HG03378 (cell line): ENCODE measurements around the gene AKAP12.

Experiments
- ATAC-seq: cut with Tn5 transposase; IDR thresholded peaks from one replicate; pipeline ENCODE4 v1.9.1; 2021; ENCODE audit warnings: mild to moderate bottlenecking, moderate library complexity; ENCODE audit not compliant: unreplicated experiment

Gene AKAP12

DNA sequence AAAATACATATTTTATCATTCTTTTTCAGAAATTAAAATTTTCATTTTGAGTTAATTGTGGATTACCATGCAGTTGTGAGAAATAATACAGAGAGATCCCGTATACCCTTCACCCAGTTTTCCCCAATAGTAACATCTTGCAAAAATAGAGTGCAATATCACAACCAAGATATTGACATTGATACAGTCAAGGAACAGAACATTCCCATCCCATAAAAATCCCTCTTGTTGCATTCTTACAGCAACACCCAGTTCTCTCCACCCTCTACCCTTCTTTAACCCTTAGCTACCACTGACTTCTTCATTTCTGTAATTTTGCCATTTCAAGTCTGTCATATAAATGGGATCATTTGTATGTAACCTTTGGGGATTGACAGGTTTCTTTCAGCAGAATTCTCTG, 6.9 kb upstream of the AKAP12 start:
- ATAC-seq, result no peak

GRCh38 chr6:151233731-151234130, 6.0 kb upstream of the AKAP12 start:
- no peak for ATAC-seq

DNA sequence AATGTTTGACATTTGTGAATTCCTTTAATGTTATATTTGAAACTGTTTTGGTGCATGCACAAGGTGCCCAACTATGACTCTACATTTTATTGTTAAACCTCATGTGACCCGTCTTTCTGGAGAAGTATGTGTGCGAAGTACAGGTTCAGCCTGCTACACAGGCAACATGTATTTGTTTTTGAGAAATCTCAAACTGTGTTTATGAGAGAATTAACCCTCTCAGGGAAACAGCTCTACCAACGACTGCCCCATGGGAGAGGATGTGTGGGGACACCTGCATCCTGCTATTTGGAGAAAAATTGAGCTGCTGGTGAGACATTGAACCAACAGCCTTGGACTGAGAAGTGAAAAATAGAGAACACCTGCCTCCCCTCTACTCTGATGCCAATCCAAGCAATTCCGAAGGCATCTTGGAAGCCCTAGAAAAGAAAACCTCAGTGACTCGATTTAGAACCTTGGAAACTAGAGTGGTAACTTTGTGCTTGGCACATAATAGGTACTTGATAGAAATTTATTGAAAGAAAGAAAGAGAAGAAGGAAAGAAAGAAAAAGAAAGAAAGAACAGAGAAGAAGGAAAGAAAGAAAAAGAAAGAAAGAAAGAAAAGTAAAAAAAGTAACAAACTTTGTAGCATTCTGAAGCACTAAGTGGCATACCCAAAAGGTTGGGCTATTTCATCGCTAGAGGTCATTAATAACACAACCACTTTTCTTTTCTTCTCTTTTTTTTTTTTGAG, 2.9 kb upstream of the AKAP12 start:
- ATAC-seq, result no peak

- no peak for ATAC-seq
Observed at GRCh38 chr6:151240036-151240685, 394 bp downstream of the AKAP12 start.

DNA sequence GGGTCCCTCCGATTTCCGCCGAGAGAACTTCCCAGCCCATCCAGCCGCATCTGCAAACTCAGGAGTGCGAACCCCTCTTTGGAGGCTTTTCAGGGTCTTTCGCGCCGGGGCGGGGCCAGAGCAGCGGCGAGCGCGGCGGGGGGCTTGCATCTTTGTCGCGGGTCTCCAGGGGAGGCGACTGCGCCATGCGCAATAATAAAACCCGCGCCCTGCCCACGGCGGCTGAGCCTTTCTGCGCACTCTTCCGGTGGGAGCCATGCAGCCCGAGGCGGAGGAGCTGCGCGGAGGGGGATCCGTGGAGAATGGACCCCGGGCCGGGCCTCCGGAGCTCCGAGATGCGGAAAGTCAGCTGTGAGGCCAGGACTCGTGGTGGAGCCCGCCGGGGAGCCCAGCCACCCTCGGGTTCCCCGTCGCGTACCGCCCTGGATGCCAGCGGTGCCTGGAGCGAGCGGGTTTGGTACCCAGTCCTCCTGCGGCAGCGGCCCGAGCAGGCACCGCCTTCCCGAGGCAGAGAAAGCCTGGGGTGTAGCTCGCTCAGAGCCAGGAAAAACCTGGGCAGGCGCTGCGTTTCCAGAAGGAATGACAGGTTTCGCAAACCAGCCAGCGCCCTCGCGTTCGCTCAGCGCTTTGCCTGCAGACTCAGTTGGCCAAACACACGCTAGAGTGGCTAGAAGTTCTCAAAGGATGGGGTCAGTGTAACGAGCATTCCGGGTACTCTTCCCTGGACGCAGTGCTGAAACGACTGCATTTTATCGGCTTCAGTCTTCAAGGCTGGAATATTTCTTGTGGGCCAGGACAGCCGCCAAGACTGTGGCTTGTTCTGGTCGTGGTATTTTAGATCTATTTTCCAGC, 1.2 kb downstream of the AKAP12 start:
- no peak for ATAC-seq

DNA sequence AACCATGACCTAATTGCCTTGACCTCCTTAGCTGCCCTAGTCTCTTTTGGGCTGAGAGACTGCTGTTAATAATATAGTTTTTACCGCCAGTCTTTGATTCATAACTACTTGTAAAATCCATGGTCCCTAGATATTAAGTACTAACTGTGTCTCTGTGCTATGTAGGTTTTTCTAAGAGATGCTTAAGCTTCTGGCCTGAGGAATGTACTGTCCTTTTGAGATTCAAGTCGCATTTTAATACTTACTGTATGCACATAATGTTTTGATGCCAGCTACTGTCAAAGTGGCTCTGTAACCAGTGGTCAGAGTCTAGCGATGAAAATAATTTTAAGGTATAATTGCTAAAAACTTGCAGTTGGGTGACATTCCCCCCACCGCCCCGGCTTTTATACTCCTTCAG, 2.1 kb downstream of the AKAP12 start:
- ATAC-seq, result no peak

- ATAC-seq, result no peak
Observed at GRCh38 chr6:151242420-151242861, 2.7 kb downstream of the AKAP12 start.

- no peak for ATAC-seq
Observed at GRCh38 chr6:151243481-151243880, 3.7 kb downstream of the AKAP12 start.

GRCh38 chr6:151247490-151247889, 7.7 kb downstream of the AKAP12 start:
- no peak for ATAC-seq

DNA sequence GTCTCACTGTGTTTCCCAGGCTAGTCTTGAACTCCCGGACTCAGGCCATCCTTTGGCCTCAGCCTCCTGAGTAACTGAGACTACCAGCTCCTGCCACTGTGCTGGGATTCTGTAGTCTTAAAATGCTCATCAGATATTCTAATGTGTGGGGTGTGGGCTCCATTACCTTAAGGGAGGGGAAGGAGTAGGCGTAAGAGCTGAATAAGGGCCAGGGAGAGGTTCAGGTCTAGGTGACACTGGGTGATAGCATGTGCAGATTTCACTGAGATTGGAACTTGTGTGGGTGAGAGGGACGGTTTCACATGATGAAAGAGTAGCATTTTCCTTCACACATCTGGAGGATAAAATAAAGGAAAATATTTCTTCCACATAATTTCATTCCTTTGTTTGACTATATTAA, 8.5 kb downstream of the AKAP12 start:
- ATAC-seq, result no peak

- no peak for ATAC-seq
Observed at GRCh38 chr6:151252634-151253033, 12.9 kb downstream of the AKAP12 start.

- ATAC-seq, result no peak
Observed at GRCh38 chr6:151254451-151255081, 14.8 kb downstream of the AKAP12 start.

DNA sequence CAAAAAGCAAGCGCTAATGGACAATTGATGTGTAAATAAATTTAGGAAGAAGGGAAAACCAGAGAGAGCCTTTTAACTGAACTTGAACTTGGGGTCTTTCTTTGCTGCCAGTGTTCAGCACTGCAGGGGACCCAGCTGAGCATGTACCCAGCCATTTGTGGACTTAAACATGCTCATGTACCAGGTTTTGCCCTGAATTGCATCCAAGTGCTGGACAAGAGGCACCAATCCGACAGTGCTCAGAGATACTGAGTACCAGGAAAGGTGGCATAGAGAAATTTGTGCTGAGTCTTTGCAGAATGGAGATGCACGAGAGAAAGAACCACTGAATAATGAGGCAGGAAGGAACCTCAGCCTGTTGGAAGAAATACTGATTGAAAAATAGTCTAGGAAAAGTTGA, 16.0 kb downstream of the AKAP12 start:
- no peak for ATAC-seq

GRCh38 chr6:151257985-151258445, 18.2 kb downstream of the AKAP12 start:
- ATAC-seq, result no peak

DNA sequence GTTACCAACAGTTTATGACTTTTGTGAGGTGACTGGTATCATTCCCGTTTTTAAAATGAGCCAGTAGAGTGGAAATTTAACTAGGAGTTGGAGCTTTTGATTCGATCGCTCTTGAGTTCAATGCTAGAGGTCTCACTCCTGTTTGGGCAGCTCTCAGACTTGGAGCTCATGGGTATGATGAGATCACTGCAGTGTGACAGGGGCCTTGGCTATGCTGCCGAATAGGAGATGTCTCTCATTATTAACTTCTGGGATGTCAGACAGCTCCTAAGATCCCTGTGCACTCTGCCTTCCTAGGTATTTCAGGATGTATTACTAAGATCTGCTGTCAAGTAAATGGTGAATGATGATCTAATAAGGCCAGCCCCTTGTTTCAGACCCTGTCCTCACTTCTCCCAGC, 20.4 kb downstream of the AKAP12 start:
- no peak for ATAC-seq

GRCh38 chr6:151263035-151263434, 23.3 kb downstream of the AKAP12 start:
- ATAC-seq, result no peak

DNA sequence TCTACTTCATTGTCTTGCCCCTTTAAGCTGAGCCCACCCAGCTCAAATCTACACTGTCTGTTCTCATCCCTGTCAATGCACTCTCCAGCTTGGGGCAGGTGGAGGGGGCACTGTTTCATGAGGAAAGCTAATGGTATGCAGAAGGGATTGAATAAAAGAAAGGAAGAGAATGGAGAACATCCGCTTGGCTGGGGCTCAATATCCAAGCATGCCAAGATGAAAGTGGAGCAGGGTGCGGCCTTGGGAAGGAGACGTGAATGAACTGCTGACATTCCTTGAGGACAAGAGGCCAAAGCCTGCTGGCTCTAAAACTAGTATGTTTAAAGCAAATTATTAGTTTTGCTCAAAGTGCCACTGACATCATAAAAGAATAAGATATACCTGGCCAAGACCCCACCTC, 24.2 kb downstream of the AKAP12 start:
- ATAC-seq, result no peak

DNA sequence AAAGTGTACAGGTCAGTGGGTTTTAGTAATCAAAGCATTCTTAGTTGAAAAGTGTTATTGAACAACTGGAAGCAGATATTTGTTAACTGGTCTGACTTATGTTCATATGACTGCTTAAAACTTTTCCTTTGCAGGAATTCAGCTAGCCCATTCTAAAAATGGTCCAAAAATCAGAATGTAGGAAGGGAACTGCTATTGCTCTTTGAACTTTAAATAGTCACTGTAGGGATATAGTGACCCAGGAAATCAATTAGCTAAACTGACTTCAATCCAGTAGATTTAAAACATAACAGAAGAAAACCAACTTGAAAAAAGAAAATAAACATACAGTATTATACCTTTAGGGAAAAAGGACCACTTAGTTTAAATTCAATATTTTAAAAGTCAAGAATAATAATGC, 25.5 kb downstream of the AKAP12 start:
- no peak for ATAC-seq

GRCh38 chr6:151269321-151269995, 29.7 kb downstream of the AKAP12 start:
- no peak for ATAC-seq

GRCh38 chr6:151275121-151275520, 35.4 kb downstream of the AKAP12 start:
- ATAC-seq, result no peak

DNA sequence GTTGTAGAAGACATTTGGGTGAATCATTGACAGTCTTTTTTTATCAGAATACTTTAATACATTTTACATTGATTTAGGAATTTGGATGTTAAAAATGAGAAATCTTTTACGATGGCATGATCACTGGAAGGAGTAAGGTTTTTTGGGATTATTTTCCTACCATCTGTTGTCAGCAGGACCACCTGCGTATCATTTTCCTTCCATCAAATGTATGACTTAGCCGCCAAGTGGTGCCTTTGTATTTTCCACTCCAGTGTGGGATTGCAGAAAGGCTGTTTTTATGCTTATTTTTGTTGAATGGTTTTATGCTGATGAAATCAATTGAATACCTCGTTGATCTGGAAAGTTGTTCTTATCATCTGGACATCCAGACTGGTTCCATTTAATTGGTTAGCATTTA, 35.8 kb downstream of the AKAP12 start:
- no peak for ATAC-seq
